GM10266 (cell line): ENCODE data around the gene PALLD.

Experiments
- DNase-seq: peaks from one replicate; pipeline ENCODE4 v3.0.0; 2012; ENCODE audit errors: extremely low spot score
- TF ChIP-seq, protein P1 (sequence below): IDR thresholded peaks from 2 replicates; pipeline ENCODE4 v1.5.1; 2012; ENCODE audit warnings: mild to moderate bottlenecking, low read depth; ENCODE audit not compliant: control insufficient read depth, insufficient read depth; ENCODE audit errors: missing control alignments

PALLD gene

DNA sequence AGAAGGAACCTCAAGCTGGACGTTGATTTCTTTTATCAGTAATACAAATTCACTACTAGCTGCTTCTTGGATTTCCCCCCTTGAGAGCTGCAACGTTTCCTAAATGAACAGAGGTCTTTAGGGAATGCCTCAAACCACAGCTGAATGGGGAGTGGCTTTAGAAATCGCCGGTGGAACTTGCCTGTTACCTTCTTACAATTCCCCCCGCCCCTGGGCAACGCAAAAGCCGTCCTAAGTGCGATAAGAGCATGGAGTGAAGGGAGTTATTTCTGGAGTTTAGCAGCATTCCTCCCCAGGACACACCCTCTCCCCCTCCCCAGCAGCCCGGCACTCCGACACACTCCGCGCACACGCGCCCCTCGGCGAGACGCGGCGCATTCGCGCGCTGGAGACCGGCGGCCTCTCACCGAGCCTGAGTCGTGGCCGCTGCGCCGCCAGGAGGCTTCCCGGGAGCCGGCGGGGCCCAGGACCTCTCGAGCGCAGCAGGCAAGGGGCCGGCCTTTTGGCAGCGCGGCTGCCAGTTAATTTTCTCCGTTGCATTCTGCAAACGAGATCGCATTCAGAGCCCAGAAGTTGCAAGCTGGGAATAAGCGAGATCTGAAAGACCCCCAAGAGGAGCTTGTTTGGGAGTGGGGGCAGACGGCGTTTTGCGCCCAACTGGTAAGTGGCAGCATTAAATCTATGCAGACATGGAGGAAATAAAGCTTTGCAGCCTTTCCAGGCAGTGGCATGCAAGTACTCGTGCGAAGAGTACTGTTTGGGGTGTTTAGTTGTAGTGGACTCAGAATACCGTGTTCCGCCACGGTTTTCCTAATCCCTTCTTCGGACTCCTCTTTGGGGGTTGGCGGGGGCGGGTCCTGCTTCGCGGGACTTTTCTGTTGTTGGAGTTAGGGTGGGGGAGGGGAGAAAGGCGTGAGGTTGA, 134.7 kb downstream of the PALLD start:
- peak; percentile 13 for DNase-seq
- TF ChIP-seq, protein P1, sequence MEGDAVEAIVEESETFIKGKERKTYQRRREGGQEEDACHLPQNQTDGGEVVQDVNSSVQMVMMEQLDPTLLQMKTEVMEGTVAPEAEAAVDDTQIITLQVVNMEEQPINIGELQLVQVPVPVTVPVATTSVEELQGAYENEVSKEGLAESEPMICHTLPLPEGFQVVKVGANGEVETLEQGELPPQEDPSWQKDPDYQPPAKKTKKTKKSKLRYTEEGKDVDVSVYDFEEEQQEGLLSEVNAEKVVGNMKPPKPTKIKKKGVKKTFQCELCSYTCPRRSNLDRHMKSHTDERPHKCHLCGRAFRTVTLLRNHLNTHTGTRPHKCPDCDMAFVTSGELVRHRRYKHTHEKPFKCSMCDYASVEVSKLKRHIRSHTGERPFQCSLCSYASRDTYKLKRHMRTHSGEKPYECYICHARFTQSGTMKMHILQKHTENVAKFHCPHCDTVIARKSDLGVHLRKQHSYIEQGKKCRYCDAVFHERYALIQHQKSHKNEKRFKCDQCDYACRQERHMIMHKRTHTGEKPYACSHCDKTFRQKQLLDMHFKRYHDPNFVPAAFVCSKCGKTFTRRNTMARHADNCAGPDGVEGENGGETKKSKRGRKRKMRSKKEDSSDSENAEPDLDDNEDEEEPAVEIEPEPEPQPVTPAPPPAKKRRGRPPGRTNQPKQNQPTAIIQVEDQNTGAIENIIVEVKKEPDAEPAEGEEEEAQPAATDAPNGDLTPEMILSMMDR = no peak

- TF ChIP-seq, protein P1 = no peak
- DNase-seq = no peak
Observed at GRCh38 chr4:168632301-168632725, 135.5 kb downstream of the PALLD start.

- TF ChIP-seq, protein P1 = no peak
- DNase-seq = no peak
Observed at GRCh38 chr4:168633064-168633463, 136.2 kb downstream of the PALLD start.

DNA sequence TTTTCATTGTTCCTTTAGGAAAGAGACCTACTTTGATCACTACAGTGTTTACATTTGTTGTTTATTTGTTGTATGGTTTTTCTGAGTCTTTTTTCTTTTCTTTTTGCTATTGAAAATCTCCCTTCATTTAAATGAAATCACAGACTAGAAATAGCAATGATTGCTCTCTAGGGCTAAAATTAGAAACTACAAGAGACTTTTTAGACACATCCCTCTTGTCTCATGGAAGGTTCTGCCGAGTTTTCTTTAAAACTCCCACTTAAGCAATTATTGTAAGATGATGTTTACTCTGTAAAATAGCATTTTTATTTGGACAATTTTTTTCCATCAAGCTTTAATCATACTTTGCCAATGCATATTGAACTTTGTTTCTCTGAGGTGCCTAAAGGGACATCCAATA, 136.6 kb downstream of the PALLD start:
- DNase-seq = no peak
- TF ChIP-seq, protein P1 = no peak

DNA sequence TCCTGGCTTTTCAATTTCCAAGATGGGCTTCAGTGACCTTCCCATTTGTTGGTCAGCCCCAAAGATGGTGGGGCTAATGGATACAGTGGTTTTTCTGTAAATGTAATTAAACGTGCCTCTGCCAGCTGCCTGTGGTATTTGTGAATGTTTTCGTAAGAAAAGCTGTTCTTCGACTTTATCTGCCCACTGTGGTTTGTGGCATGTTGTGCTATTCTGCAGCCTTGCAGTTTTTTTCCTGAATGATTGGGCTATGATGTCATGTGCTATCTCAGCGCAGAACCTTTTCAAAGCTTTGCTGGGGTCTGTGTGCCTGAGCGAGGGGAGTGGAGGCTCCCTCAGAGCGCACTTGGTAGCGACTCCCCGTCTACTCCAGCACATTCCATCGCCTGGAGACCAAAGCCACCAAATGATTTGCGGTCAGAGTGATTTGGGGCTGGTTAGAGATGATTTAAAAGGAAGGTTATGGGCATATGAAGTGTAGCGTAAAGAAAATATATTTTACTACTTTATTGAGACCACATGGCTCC, 137.5 kb downstream of the PALLD start:
- no peak for DNase-seq
- TF ChIP-seq, protein P1 = no peak

DNA sequence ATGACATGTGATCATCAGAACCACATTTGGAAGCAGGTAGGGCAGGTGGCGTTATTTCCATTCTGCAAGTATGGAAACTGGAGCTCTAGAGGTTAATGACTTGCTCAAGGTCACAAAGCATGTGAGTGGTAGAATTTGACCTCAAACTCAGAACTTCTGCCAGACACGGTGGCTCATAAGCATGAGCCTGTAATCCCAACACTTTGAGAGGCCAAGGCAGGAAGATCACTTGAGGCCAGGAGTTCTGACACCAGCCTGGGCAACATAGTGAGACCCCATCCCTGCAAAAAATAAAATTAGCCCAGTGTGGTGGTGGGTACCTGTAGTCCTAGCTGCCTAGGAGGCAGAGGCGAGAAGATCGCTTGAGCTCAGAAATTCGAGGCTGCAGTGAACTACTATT, 139.2 kb downstream of the PALLD start:
- TF ChIP-seq, protein P1 = no peak
- DNase-seq = no peak
